LNCaP clone FGC (cell line): ENCODE data around the gene DAGLA.

Experiments used
- DNase-seq: peaks from one replicate; pipeline ENCODE4 v3.0.0-alpha.2; 2011; ENCODE audit warnings: low read depth
- H3K4me3 ChIP-seq: 2 replicates; pipeline ENCODE4 v1.5.1; 2011; ENCODE audit warnings: mild to moderate bottlenecking, low read depth, low read length, control low read depth
- CTCF ChIP-seq: IDR thresholded peaks from 2 replicates; pipeline ENCODE4 v1.5.1; 2012; ENCODE audit warnings: mild to moderate bottlenecking; ENCODE audit not compliant: control insufficient read depth, insufficient read depth; ENCODE audit errors: extremely low read depth

DAGLA gene

GRCh38 chr11:61679893-61680621, at the start of gene DAGLA:
DAGLA (plus strand) TSS chr11:61680391; CDS start chr11:61720156, 39,765 bp downstream.
- H3K4me3 ChIP-seq = peak within 1 kb of the TSS; percentile 60
- DNase-seq = no peak
- TF ChIP-seq CTCF = peak; percentile 100

DNA sequence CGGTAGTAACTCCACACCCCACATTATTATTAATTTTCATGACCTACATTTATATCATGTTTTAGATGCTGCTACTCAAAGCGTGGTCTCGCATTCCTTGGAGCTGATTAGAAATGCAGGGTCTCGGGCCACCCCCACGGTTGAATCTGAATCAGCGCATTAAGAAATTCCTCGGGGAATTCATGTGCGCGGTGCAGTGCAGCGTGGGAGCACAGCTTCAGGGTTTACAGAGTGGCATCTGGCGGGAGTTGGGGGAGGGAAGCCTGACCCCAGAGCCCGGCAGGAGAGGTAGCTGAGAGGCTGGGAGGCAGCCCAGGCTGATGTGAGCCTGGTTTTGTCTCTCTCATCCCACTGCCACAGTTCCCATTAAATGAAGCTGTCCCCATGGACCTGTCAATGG, 48.1 kb upstream of the DAGLA start:
- DNase-seq = no peak
- TF ChIP-seq CTCF = no peak
- H3K4me3 ChIP-seq = no peak overlapping the region

- no peak for DNase-seq
- no peak overlapping the region for H3K4me3 ChIP-seq
- no peak for TF ChIP-seq CTCF
These were observed 44.9 kb upstream of the DAGLA start for GRCh38 chr11:61635304-61635703.

GRCh38 chr11:61635787-61636186, 44.4 kb upstream of the DAGLA start:
- no peak overlapping the region for H3K4me3 ChIP-seq
- no peak for TF ChIP-seq CTCF
- DNase-seq = no peak

DNA sequence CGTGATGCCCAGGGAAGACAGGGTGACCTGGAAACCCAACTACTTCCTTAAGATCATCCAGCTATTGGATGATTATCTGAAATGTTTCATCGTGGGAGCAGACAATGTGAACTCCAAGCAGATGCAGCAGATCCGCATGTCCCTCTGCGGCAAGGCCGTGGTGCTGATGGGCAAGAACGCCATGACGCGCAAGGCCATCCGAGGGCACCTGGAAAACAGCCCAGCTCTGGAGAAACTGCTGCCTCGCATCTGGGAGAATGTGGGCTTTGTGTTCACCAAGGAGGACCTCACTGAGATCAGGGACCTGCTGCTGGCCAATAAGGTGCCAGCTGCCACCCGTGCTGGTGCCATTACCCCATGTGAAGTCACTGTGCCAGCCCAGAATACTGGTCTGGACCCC, 43.5 kb upstream of the DAGLA start:
- no peak for DNase-seq
- H3K4me3 ChIP-seq = no peak overlapping the region
- no peak for TF ChIP-seq CTCF

GRCh38 chr11:61637277-61637676, 42.9 kb upstream of the DAGLA start:
- H3K4me3 ChIP-seq = no peak overlapping the region
- no peak for DNase-seq
- no peak for TF ChIP-seq CTCF

GRCh38 chr11:61639816-61640443, 40.3 kb upstream of the DAGLA start:
- no peak for DNase-seq
- no peak for TF ChIP-seq CTCF
- no peak overlapping the region for H3K4me3 ChIP-seq
